GM04504 (cell line): ENCODE results near the gene YY1.
"Not testable (repeated sequence)": the region's sequence is repeated elsewhere in the genome, so short reads cannot be mapped to it uniquely, and the experiment has no call there.

Experiments used
- DNase-seq: peaks from one replicate; pipeline ENCODE4 v3.0.0-alpha.2; 2012; ENCODE audit warnings: low read depth

Gene YY1

DNA sequence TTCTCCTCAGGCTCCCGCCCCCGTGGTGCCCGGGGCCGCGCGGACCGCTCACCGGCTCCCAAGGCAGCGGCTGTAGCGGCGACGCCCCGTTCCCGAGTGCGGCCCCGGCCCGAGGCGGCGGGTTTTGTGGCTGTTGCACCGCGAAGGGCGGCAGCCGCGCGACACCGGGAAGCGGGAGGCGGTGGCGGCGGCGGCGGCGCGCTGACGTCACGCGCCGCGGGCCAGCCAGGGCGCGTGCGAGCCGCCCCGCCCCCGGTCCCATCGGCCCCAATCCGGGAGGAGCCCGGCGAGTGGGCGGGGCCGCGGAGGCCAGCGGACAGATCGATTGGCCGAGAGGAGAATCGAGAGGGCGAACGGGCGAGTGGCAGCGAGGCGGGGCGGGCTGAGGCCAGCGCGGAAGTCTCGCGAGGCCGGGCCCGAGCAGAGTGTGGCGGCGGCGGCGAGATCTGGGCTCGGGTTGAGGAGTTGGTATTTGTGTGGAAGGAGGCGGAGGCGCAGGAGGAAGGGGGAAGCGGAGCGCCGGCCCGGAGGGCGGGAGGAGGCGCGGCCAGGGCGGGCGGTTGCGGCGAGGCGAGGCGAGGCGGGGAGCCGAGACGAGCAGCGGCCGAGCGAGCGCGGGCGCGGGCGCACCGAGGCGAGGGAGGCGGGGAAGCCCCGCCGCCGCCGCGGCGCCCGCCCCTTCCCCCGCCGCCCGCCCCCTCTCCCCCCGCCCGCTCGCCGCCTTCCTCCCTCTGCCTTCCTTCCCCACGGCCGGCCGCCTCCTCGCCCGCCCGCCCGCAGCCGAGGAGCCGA lies at the start of gene YY1:
TSS of gene YY1 (plus strand) at position 726 of the 792 bp plus-strand sequence. CDS start 101 bp downstream, outside the sequence.
- peak; percentile 96 for DNase-seq

DNA sequence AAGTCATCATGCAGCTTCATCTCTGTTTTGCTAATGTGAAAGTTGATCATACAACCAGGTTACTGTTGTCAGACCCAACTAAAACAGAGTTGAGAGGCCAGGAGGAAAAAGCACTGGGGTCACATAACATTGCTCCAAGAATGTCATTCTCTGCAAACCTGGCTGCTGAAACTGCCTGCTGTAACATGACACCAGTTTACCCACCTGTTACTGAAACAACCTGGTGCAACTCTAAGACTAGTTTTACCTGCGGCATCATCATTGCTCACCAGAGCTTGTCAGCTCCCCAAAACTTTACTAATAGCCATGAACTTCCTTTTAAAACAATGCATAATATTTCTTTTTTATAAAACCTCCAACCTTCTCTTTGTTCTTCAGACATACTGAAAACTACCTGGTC lies 48.8 kb upstream of the YY1 start:
- no peak for DNase-seq

DNA sequence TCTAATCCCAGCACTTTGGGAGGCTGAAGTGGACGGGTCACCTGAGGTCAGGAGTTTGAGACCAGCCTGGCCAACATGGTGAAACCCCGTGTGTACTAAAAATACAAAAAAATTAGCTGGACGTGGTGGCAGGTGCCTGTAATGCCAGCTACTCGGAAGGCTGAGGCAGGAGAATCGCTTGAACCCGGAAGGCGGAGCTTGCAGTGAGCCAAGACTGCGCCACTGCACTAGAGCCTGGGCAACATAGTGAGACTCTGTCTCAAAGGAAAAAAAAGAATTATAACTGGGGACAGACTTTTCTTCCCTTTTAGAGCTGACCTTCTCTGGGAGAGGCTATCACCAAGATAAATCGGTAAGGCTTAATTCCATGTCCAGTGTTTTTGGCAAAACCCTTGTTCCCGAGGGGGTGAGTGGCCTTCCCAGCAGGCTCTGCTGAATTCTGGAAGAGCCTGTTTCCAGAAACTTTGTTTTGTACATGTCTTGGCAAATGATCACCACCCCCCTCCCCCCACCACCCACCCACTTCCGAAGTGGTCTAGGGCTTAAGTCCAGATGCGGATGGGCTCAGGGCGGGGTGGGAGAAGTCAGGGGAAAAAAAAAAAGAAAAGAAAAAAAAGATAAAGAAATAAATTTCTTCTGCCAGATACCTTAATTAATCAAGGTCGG lies 47.2 kb upstream of the YY1 start:
- DNase-seq = no peak

- no peak for DNase-seq
Measured at GRCh38 chr14:100192250-100192671, 46.7 kb upstream of the YY1 start.

GRCh38 chr14:100192672-100193416 lies 46.1 kb upstream of the YY1 start:
- DNase-seq = peak; percentile 95

DNA sequence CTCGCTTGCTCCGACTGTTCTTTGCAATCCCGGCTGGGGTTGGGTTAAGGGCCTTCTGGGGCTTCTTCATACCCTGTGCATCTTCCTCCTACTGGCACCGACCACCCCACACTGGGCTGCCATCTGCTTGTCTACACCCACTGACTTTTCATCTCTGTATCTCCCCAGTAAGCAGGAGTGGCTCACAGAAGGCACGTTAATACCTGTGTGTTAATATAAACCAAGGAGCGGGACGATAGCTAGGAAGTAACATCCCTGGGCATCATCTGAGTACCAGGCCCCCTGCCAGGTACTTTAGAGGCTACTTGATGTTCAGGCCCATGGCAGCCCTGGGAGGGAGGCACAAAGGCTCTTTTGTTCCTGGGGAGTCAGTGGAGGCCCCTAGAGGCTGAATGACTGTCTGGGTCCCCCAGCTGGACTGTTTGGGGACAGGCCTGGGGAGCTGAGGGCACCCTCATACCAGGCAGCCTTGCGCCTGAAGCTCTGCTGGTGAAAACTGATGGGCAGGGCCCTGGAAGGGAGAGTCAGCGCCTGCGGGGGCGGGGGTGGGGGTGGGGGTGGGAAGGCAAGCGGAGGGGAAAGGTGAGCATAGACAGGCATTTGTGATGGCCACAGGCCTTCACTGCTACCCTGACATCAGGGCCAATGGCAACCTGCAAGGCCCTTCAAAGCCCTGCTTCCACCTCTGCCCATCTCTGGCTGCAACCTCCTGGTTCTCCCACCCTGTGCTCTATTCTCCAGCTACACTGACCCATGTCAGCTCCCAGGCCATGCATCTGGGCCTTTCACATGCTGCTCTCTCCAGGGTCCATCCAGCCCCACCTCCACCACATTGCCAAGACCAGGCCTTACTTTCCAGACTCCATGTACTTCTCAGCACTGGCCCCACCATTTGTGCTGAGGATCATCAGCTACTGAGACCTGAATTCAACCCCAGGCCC lies 45.3 kb upstream of the YY1 start:
- no peak for DNase-seq

GRCh38 chr14:100199240-100199860 lies 39.6 kb upstream of the YY1 start:
- DNase-seq = no peak

- DNase-seq = no peak
Measured at GRCh38 chr14:100200311-100200710, 38.6 kb upstream of the YY1 start.

DNA sequence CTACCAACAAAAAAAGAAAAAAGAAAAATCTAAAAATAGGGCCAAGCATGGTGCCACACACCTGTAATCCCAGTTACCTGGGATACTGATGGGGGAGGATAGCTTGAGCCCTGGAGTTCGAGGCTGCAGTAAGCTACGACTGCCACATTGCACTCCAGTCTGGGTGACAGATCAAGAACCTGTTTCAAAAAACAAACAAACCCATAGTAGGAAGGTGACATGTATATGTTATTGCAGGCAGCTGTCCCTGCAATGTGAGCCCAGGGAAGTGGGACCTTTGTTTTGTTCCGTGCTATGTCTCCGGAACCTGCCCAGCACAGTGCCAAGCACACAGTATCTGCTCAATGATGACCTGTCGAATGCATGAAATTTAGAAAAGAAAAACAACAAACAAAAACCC lies 37.2 kb upstream of the YY1 start:
- DNase-seq = no peak

GRCh38 chr14:100202712-100203111 lies 36.2 kb upstream of the YY1 start:
- DNase-seq = no peak

GRCh38 chr14:100203146-100203545 lies 35.8 kb upstream of the YY1 start:
- DNase-seq = no peak

DNA sequence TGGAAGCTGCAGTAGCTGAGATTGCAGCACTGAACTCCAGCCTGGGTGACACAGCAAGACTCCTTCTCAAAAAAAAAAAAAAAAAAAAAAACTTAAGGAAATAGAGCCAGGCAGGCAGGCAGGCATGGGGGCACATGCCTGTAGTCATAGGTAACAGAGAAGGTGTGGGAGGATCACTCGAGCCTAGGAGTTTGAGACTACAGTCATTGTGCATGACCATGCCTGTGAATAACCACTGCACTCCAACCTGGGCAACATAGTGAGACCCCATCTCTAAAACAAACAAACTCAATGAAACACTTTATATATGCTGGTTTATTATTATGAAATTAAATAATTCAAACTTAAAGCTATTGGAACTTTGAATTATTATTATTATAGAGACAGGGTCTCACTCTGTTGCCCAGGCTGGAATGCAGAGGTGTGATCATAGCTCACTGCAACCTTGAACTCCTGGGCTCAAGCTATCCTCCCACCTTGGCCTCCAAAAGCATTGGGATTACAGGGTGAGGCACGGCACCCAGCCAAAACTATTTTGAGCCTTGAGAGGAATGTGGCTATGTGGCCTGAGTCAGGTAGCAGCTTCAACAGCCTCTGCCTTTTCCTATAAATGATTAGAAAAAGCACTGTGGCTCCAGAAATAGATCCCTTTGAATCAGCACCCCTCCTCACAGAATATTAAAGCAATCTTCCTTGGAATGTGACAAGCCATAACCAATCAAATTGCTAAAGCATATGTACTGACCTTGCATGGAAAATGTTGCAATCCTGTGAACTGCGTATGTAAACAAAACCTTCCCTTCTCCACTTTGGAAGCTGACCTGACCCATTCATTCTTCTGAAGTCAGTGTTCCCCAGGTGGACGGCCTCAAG lies 34.7 kb upstream of the YY1 start:
- DNase-seq = no peak

DNA sequence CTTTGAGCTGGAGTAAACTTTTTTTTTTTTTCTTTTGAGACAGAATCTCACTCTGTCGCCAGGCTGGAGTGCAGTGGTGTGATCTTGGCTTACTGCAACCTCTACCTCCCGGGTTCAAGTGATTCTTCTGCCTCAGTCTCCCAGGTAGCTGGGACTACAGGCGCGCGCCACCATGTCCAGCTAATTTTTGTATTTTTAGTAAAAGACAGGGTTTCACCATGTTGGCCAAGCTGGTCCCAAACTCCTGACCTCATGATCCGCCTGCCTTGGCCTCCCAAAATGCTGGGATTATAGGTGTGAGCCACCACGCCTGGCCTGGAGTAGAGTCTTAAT lies 34.1 kb upstream of the YY1 start:
- not testable (repeated sequence) for DNase-seq

GRCh38 chr14:100207588-100207987 lies 31.4 kb upstream of the YY1 start:
- not testable (repeated sequence) for DNase-seq

GRCh38 chr14:100208136-100208535 lies 30.8 kb upstream of the YY1 start:
- not testable (repeated sequence) for DNase-seq

- DNase-seq = no peak
Measured at GRCh38 chr14:100211366-100211765, 27.6 kb upstream of the YY1 start.

GRCh38 chr14:100211893-100212292 lies 27.1 kb upstream of the YY1 start:
- no peak for DNase-seq

- no peak for DNase-seq
Measured at GRCh38 chr14:100212476-100213333, 26.2 kb upstream of the YY1 start.

DNA sequence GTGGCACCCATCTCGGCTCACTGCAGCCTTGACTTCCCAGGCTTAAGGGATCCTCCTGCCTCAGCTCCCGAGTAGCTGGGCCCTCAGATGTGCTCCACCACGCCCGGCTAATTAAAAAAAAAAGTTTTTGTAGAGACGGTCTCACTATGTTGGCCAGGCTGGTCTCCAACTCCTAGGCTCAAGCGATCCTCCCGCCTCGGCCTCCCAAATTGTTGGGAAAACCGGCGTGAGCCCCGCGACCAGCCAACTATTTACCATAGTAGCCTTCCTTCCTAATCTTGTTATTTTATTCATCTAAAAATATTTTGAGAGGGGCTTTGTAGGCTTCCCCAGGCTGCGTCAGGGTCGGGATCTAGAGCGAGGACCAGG lies 25.4 kb upstream of the YY1 start:
- no peak for DNase-seq
